Forelimb muscle (tissue), 1 donor: ENCODE measurements around the gene GTF3A. TPM values are rescaled to one million over a fixed set of nuclear protein-coding genes. Genes with fewer than 3 reads are reported as not detected.
"Not testable (repeated sequence)": the region's sequence is repeated elsewhere in the genome, so short reads cannot be mapped to it uniquely, and the experiment has no call there.

Experiments used
- DNase-seq: peaks from one replicate; pipeline ENCODE4 v3.0.0-alpha.2; 2013; ENCODE audit warnings: low read depth
- polyA plus RNA-seq: library from polyadenylated mRNA; unstranded; fragments of 120-200 nt; gene quantifications from one replicate; pipeline ENCODE4 v1.2.1, GENCODE V29; 2013; ENCODE audit not compliant: insufficient read length

The GTF3A gene
- 162 TPM for polyA plus RNA-seq

GRCh38 chr13:27424246-27425157 lies at the start of gene GTF3A:
Gene GTF3A (plus strand): TSS chr13:27424619.
- DNase-seq: peak; percentile 77

GRCh38 chr13:27374650-27375049 lies 49.8 kb upstream of the GTF3A start:
- peak; percentile 47 for DNase-seq

- DNase-seq: peak; percentile 13
These were observed 48.6 kb upstream of the GTF3A start for GRCh38 chr13:27375686-27376326.

GRCh38 chr13:27379126-27379525 lies 45.3 kb upstream of the GTF3A start:
- DNase-seq: no peak

- no peak for DNase-seq
These were observed 44.5 kb upstream of the GTF3A start for GRCh38 chr13:27379694-27380641.

- no peak for DNase-seq
These were observed 42.8 kb upstream of the GTF3A start for GRCh38 chr13:27381601-27382000.

- no peak for DNase-seq
These were observed 41.1 kb upstream of the GTF3A start for GRCh38 chr13:27383104-27383921.

GRCh38 chr13:27384285-27384684 lies 40.1 kb upstream of the GTF3A start:
- no peak for DNase-seq

- DNase-seq: no peak
These were observed 36.2 kb upstream of the GTF3A start for GRCh38 chr13:27388241-27388640.

- no peak for DNase-seq
These were observed 34.5 kb upstream of the GTF3A start for GRCh38 chr13:27389891-27390290.

GRCh38 chr13:27391471-27391870 lies 32.9 kb upstream of the GTF3A start:
- DNase-seq: no peak

GRCh38 chr13:27393101-27393500 lies 31.3 kb upstream of the GTF3A start:
- no peak for DNase-seq

- DNase-seq: no peak
These were observed 29.4 kb upstream of the GTF3A start for GRCh38 chr13:27395007-27395510.

GRCh38 chr13:27396252-27396846 lies 28.1 kb upstream of the GTF3A start:
- no peak for DNase-seq

- no peak for DNase-seq
These were observed 26.1 kb upstream of the GTF3A start for GRCh38 chr13:27398360-27398759.

- DNase-seq: not testable (repeated sequence)
These were observed 24.0 kb upstream of the GTF3A start for GRCh38 chr13:27400405-27400804.

GRCh38 chr13:27401210-27401609 lies 23.2 kb upstream of the GTF3A start:
- DNase-seq: no peak

- DNase-seq: no peak
These were observed 21.2 kb upstream of the GTF3A start for GRCh38 chr13:27403203-27403678.

GRCh38 chr13:27403727-27404385 lies 20.6 kb upstream of the GTF3A start:
- DNase-seq: no peak

- no peak for DNase-seq
These were observed 19.7 kb upstream of the GTF3A start for GRCh38 chr13:27404680-27405079.
